Loucy (cell line): ENCODE measurements around the gene DNAJC5G.

Source experiments
- CTCF ChIP-seq: fragments of 200-600 bp; sonication (generic); conservative IDR thresholded peaks from 2 replicates; pipeline ENCODE4 v1.5.1; 2014; ENCODE audit warnings: mild to moderate bottlenecking, antibody characterized with exemption, low read length
- EZH2phosphoT487 ChIP-seq: fragments of 200-600 bp; IDR thresholded peaks from 2 replicates; pipeline ENCODE4 v1.6.1; 2018; ENCODE audit warnings: antibody characterized with exemption, mild to moderate bottlenecking, moderate library complexity, borderline replicate concordance

- TF ChIP-seq CTCF (no peak), EZH2phosphoT487 (no peak)
Measured at GRCh38 chr2:27278010-27278409, 2.8 kb downstream of the DNAJC5G start.
